Endothelial cell of umbilical vein (primary cell): ENCODE results near the gene BCOR. TPM values are rescaled to one million over a fixed set of nuclear protein-coding genes. Genes with fewer than 3 reads are reported as not detected.

Experiments
- BruUV-seq: library from RNA; stranded (reverse); fragments of 400-500 nt; replicated peaks from 2 replicates; lab custom pipeline; 2021; lab: Mats Ljungman, UMichigan
- CTCF ChIA-PET: fragments of 300-600, 350-600 bp; sonication (Branson Sonifier 250); formaldehyde crosslinking; loops from one replicate; lab custom pipeline; 2021; ENCODE audit warnings: antibody characterized with exemption, inconsistent platforms; lab: Charles Lee
- POLR2A ChIA-PET: fragments of 300-600, 350-600 bp; sonication (Branson Sonifier 250); formaldehyde crosslinking; loops from one replicate; lab custom pipeline; 2021; ENCODE audit warnings: antibody characterized with exemption, inconsistent platforms; lab: Charles Lee
- DNase-seq: peaks from one replicate; pipeline ENCODE4 v3.0.0-alpha.2; 2011; ENCODE audit warnings: low read depth, low spot score
- FAIRE-seq: peaks from 2 replicates; lab custom pipeline; 2011; peaks lifted over from hg19 to GRCh38; lab: Jason Lieb, UNC
- H2AFZ ChIP-seq: 2 replicates; pipeline ENCODE4 v1.6.0; 2012; ENCODE audit warnings: low read depth, low read length, control low read depth, inconsistent platforms
- H3K27ac ChIP-seq: 2 replicates; pipeline ENCODE4 v1.5.1; 2011; ENCODE audit warnings: low read depth, mild to moderate bottlenecking, control low read depth, low read length, moderate library complexity; ENCODE audit not compliant: insufficient read depth
- H3K27me3 ChIP-seq, 2 experiments: 2 replicates each; pipeline versions ENCODE4 v1.6.0 to v1.6.1; 2011; ENCODE audit warnings: low read length in 2 of 2, mixed read lengths in 1 of 2; ENCODE audit not compliant: control insufficient read depth in 2 of 2, insufficient read depth in 2 of 2
- H3K36me3 ChIP-seq, 2 experiments: 2 replicates in 1 of 2; 3 replicates in 1 of 2; pipeline ENCODE4 v1.5.1; 2011; ENCODE audit warnings: low read length in 2 of 2, mild to moderate bottlenecking in 1 of 2, moderate library complexity in 1 of 2; ENCODE audit not compliant: control insufficient read depth in 2 of 2, insufficient read depth in 2 of 2; ENCODE audit errors: extremely low read depth in 1 of 2
- H3K4me1 ChIP-seq: 3 replicates; pipeline ENCODE4 v1.5.1; 2011; ENCODE audit warnings: mild to moderate bottlenecking, low read length; ENCODE audit not compliant: control insufficient read depth, insufficient read depth; ENCODE audit errors: extremely low read depth
- H3K4me2 ChIP-seq: 2 replicates; pipeline ENCODE4 v1.6.1; 2011; ENCODE audit warnings: low read length, control low read depth, mixed read lengths; ENCODE audit not compliant: insufficient read depth
- H3K4me3 ChIP-seq, 3 experiments: fragments of 200-600 bp in 1 of 3; sonication (generic), shearing (Covaris generic) in 1 of 3; replicated peaks in 1 of 3; 2 replicates each; pipeline ENCODE4 v1.5.1; 2011 to 2016; ENCODE audit warnings: control low read depth in 3 of 3, low read length in 3 of 3, mild to moderate bottlenecking in 2 of 3, inconsistent platforms in 1 of 3, low read depth in 1 of 3, moderate library complexity in 1 of 3; ENCODE audit not compliant: insufficient read depth in 1 of 3
- H3K79me2 ChIP-seq: 2 replicates; pipeline ENCODE4 v1.6.0; 2012; ENCODE audit warnings: low read length, inconsistent platforms; ENCODE audit not compliant: control insufficient read depth, insufficient read depth
- H3K9ac ChIP-seq: replicated peaks from 2 replicates; pipeline ENCODE3; 2011; ENCODE audit warnings: low read length, control low read depth; ENCODE audit not compliant: insufficient read depth; ENCODE audit errors: extremely low read depth
- H3K9me1 ChIP-seq: replicated peaks from 3 replicates; pipeline ENCODE4 v1.6.0; 2011; ENCODE audit warnings: mild to moderate bottlenecking, low read length; ENCODE audit not compliant: control insufficient read depth, insufficient read depth; ENCODE audit errors: extremely low read depth
- H3K9me3 ChIP-seq: replicated peaks from 2 replicates; pipeline ENCODE4 v1.5.1; 2012; ENCODE audit warnings: low read length, inconsistent platforms; ENCODE audit not compliant: control insufficient read depth, insufficient read depth
- H4K20me1 ChIP-seq: replicated peaks from 2 replicates; pipeline ENCODE3; 2011; ENCODE audit warnings: mild to moderate bottlenecking, low read length; ENCODE audit not compliant: control insufficient read depth, insufficient read depth; ENCODE audit errors: extremely low read depth
- CTCF ChIP-seq, 2 donors: IDR thresholded peaks; 1 replicate in 1 of 2; 2 replicates in 1 of 2; pipeline ENCODE4 v1.5.1; 2011; ENCODE audit warnings: low read length in 2 of 2, mild to moderate bottlenecking in 2 of 2, moderate library complexity in 2 of 2, control low read depth in 1 of 2, inconsistent platforms in 1 of 2, low read depth in 1 of 2; ENCODE audit not compliant: insufficient read depth in 1 of 2; ENCODE audit errors: extremely low read depth in 1 of 2
- EZH2 ChIP-seq: IDR thresholded peaks from 2 replicates; pipeline ENCODE4 v1.6.1; 2012; ENCODE audit warnings: borderline replicate concordance, low read depth, mild to moderate bottlenecking, moderate library complexity, low read length, inconsistent platforms; ENCODE audit not compliant: severe bottlenecking
- FOS ChIP-seq: IDR thresholded peaks from 2 replicates; pipeline ENCODE4 v1.6.1; 2011; ENCODE audit warnings: mild to moderate bottlenecking, low read length, moderate library complexity, borderline replicate concordance; ENCODE audit not compliant: insufficient read depth
- GATA2 ChIP-seq: IDR thresholded peaks from 2 replicates; pipeline ENCODE4 v1.7.0; 2011; ENCODE audit warnings: low read depth, mild to moderate bottlenecking, moderate library complexity, mixed read lengths, low read length; ENCODE audit not compliant: insufficient read length, insufficient read depth
- JUN ChIP-seq: IDR thresholded peaks from 2 replicates; pipeline ENCODE4 v1.6.1; 2011; ENCODE audit warnings: borderline replicate concordance, low read depth; ENCODE audit not compliant: insufficient read length, insufficient read depth
- MAX ChIP-seq: IDR thresholded peaks from 2 replicates; pipeline ENCODE4 v1.6.1; 2011; ENCODE audit not compliant: insufficient read depth, insufficient read length
- MYC ChIP-seq: IDR thresholded peaks from one replicate; pipeline ENCODE4 v1.6.1; 2011; ENCODE audit warnings: mild to moderate bottlenecking, low read depth, low read length
- POLR2A ChIP-seq: IDR thresholded peaks from 2 replicates; pipeline ENCODE4 v1.6.1; 2012; ENCODE audit warnings: low read depth, mild to moderate bottlenecking, control low read depth, low read length
- POLR2AphosphoS5 ChIP-seq: IDR thresholded peaks from 2 replicates; pipeline ENCODE4 v1.6.1; 2012; ENCODE audit warnings: low read depth, mild to moderate bottlenecking, control low read depth, low read length, moderate library complexity; ENCODE audit not compliant: insufficient read depth
- dilution Hi-C: fragments of 300-500 bp; cut with MboI; formaldehyde crosslinking; loops from one replicate; pipeline ENCODE4 v1.15.0; 2019; ENCODE audit warnings: low sequenced_read_pairs; ENCODE audit not compliant: extremely low pct_ligation_motif_present
- intact Hi-C: fragments of 100-400 bp; cut with micrococcal nuclease; formaldehyde crosslinking; loops from one replicate; pipeline ENCODE4 v1.10.0; 2022
- polyA plus RNA-seq, 4 experiments: library from polyadenylated mRNA; depleted of rRNA in 3 of 4; stranded (reverse) in 3 of 4; unstranded in 1 of 4; fragments of >200 nt; gene quantifications; 2 replicates each; pipeline versions ENCODE4 v1.2.1 to v1.2.3, GENCODE V29; 2011 to 2012; ENCODE audit warnings: missing spikeins in 1 of 4
- total RNA-seq: library from RNA; stranded (reverse); gene quantifications from 2 replicates; pipeline ENCODE4 v1.2.3, GENCODE V29; 2021

Gene BCOR
- total and polyA plus RNA-seq, 2 donors (not counting 3 experiments of a cell fraction or from before 2014, with no cell fraction given) = 10.1 to 24.2 TPM

- CTCF ChIA-PET = no interaction called here
- H3K9me1 ChIP-seq = no peaks in the 10 kb centered on the region
- H3K9me3 ChIP-seq = no peaks in the 10 kb centered on the region
- H3K4me2 ChIP-seq = no peak overlapping the region
- no TSS peak for BruUV-seq
- no peaks in the 10 kb centered on the region for H3K27me3 ChIP-seq
- no peak overlapping the region for H2AFZ ChIP-seq
- dilution Hi-C loops (no loop called here), intact Hi-C loops (no loop called here)
- no peak overlapping the region for H3K9ac ChIP-seq
- no peaks in the 10 kb centered on the region for H3K79me2 ChIP-seq
- H3K36me3 ChIP-seq = peaks cover 5 to 21% of the 10 kb centered on the region in 2 experiments
- no peaks in the 10 kb centered on the region for H4K20me1 ChIP-seq
- H3K27ac ChIP-seq = no peak overlapping the region
- peaks cover 6% of the 10 kb centered on the region for H3K4me1 ChIP-seq
- FAIRE-seq (no peak), DNase-seq (no peak)
- no peak overlapping the region for H3K4me3 ChIP-seq
- TF ChIP-seq POLR2A = no peak
- POLR2A ChIA-PET = no interaction called here
Observed at GRCh38 chrX:40061871-40062524, 35.8 kb downstream of the BCOR start.

- Histone ChIP-seq H3K9me1 (no peaks in the 10 kb centered on the region), H3K27ac (no peak overlapping the region), H3K4me1 (peaks cover 6% of the 10 kb centered on the region), H3K9ac (no peak overlapping the region), H3K4me2 (no peak overlapping the region), H3K36me3 (peaks cover 7 to 25% of the 10 kb centered on the region in 2 experiments), H4K20me1 (no peaks in the 10 kb centered on the region), H3K4me3 (no peak overlapping the region), H3K9me3 (no peaks in the 10 kb centered on the region), H3K79me2 (no peaks in the 10 kb centered on the region), H2AFZ (no peak overlapping the region), H3K27me3 (no peaks in the 10 kb centered on the region)
- no peak for TF ChIP-seq EZH2
- TF ChIP-seq MAX = no peak
- no peak for TF ChIP-seq MYC
- TF ChIP-seq POLR2AphosphoS5 = no peak
- no peak for TF ChIP-seq JUN
- no peak for TF ChIP-seq CTCF (IDR thresholded peaks at IDR 0.05; ENCODE audit: extremely low read depth in 1 of 2, insufficient read depth in 1 of 2, low read depth in 1 of 2, low read length in 2 of 2)
- no peak for TF ChIP-seq GATA2
- no peak for TF ChIP-seq FOS
- TF ChIP-seq POLR2A = no peak
- CTCF ChIA-PET = interaction anchor here (0.5 kb wide), 1 partner anchor 148 kb away, joined by 3 read pairs; no protein-coding TSS in a partner anchor
- FAIRE-seq = no peak
- intact Hi-C loops (no loop called here), dilution Hi-C loops (no loop called here)
- BruUV-seq = no TSS peak
- POLR2A ChIA-PET = no interaction called here
- DNase-seq = no peak
Observed at GRCh38 chrX:40061005-40061404, 36.8 kb downstream of the BCOR start.
